ENCODE data around the gene COMMD1. TPM values are rescaled to one million over a fixed set of nuclear protein-coding genes. Genes with fewer than 3 reads are reported as not detected.

Gene COMMD1
- polyA plus RNA-seq, 1 donor (not counting 4 experiments of a cell fraction or from before 2014, with no cell fraction given): 44.8 TPM

- H3K4me3 ChIP-seq (ENCODE audit: control insufficient read depth in 2 of 3, extremely low read depth in 1 of 3, insufficient read depth in 2 of 3, low read depth in 1 of 3, low read length in 3 of 3): no peak overlapping the region
- H3K36me3 ChIP-seq (ENCODE audit: control insufficient read depth in 2 of 2, extremely low read depth in 1 of 2, insufficient read depth in 2 of 2, low read length in 2 of 2): no peaks in the 10 kb centered on the region
- H2AFZ ChIP-seq (ENCODE audit: control insufficient read depth, low read length): no peak overlapping the region
- no peak for TF ChIP-seq CTCF (optimal IDR thresholded peaks at IDR 0.05 in 1 of 3, IDR thresholded peaks at IDR 0.05 in 1 of 3, conservative IDR thresholded peaks at IDR 0.05 in 1 of 3; ENCODE audit: extremely low read depth in 1 of 3, insufficient read depth in 2 of 3, low read length in 3 of 3)
- TF ChIP-seq EZH2 (IDR thresholded peaks at IDR 0.05; ENCODE audit: low read length): no peak
- no peak overlapping the region for H3K4me2 ChIP-seq (ENCODE audit: control insufficient read depth, extremely low read depth, insufficient read depth, low read depth, low read length)
- no peaks in the 10 kb centered on the region for H4K20me1 ChIP-seq (ENCODE audit: control insufficient read depth, extremely low read depth, insufficient read depth, low read length)
- no peaks in the 10 kb centered on the region for H3K27me3 ChIP-seq (ENCODE audit: control insufficient read depth, extremely low read depth, insufficient read depth, low read length)
- dilution Hi-C loops (cut with MboI; ENCODE audit: extremely low pct_ligation_motif_present, low sequenced_read_pairs): no loop called here
- H3K9me3 ChIP-seq (ENCODE audit: control insufficient read depth, low read depth, low read length): no peaks in the 10 kb centered on the region
- FAIRE-seq: no peak
- H3K4me1 ChIP-seq (ENCODE audit: control insufficient read depth, extremely low read depth, insufficient read depth, low read length): no peaks in the 10 kb centered on the region
- no peak overlapping the region for H3K9ac ChIP-seq (ENCODE audit: control insufficient read depth, extremely low read depth, insufficient read depth, low read length)
- no peaks in the 10 kb centered on the region for H3K9me1 ChIP-seq (ENCODE audit: control insufficient read depth, extremely low read depth, insufficient read depth, low read length)
- no peaks in the 10 kb centered on the region for H3K79me2 ChIP-seq (ENCODE audit: control insufficient read depth, insufficient read depth, low read length)
- no peak overlapping the region for H3K27ac ChIP-seq (ENCODE audit: control insufficient read depth, insufficient read depth, low read length)
- no peak for DNase-seq (ENCODE audit: low read depth, low spot score)
Observed at GRCh38 chr2:61928826-61929461, 23.5 kb downstream of the COMMD1 start.

- Histone ChIP-seq H3K79me2 (ENCODE audit: control insufficient read depth, insufficient read depth, low read length) (no peaks in the 10 kb centered on the region), H4K20me1 (ENCODE audit: control insufficient read depth, extremely low read depth, insufficient read depth, low read length) (no peaks in the 10 kb centered on the region), H3K4me1 (ENCODE audit: control insufficient read depth, extremely low read depth, insufficient read depth, low read length) (no peaks in the 10 kb centered on the region), H3K9ac (ENCODE audit: control insufficient read depth, extremely low read depth, insufficient read depth, low read length) (no peak overlapping the region), H3K27ac (ENCODE audit: control insufficient read depth, insufficient read depth, low read length) (no peak overlapping the region), H3K36me3 (ENCODE audit: control insufficient read depth in 2 of 2, extremely low read depth in 1 of 2, insufficient read depth in 2 of 2, low read length in 2 of 2) (no peaks in the 10 kb centered on the region), H3K27me3 (ENCODE audit: control insufficient read depth, extremely low read depth, insufficient read depth, low read length) (no peaks in the 10 kb centered on the region), H3K9me3 (ENCODE audit: control insufficient read depth, low read depth, low read length) (no peaks in the 10 kb centered on the region), H3K4me3 (ENCODE audit: control insufficient read depth in 2 of 3, extremely low read depth in 1 of 3, insufficient read depth in 2 of 3, low read depth in 1 of 3, low read length in 3 of 3) (no peak overlapping the region), H3K4me2 (ENCODE audit: control insufficient read depth, extremely low read depth, insufficient read depth, low read depth, low read length) (no peak overlapping the region), H2AFZ (ENCODE audit: control insufficient read depth, low read length) (no peak overlapping the region), H3K9me1 (ENCODE audit: control insufficient read depth, extremely low read depth, insufficient read depth, low read length) (no peaks in the 10 kb centered on the region)
- TF ChIP-seq CTCF (optimal IDR thresholded peaks at IDR 0.05 in 1 of 3, IDR thresholded peaks at IDR 0.05 in 1 of 3, conservative IDR thresholded peaks at IDR 0.05 in 1 of 3; ENCODE audit: extremely low read depth in 1 of 3, insufficient read depth in 2 of 3, low read length in 3 of 3) (no peak), EZH2 (IDR thresholded peaks at IDR 0.05; ENCODE audit: low read length) (no peak)
- dilution Hi-C loops (cut with MboI; ENCODE audit: extremely low pct_ligation_motif_present, low sequenced_read_pairs): no loop called here
- DNase-seq (ENCODE audit: low read depth, low spot score) (no peak), FAIRE-seq (no peak)
Observed at GRCh38 chr2:61937098-61937497, 31.6 kb downstream of the COMMD1 start.
